Activated T-helper 2 cell treated with anti-CD3 and anti-CD28 coated beads, Interferon-gamma antibody, Interleukin-2, Interleukin-4, amounts not matched to agents 10 μg/mL and 5 μg/mL and 100 μg/mL, durations not matched to agents 14 hours and 24 hours and 36 hours (primary cell): ENCODE results near the gene RNF223. TPM values are rescaled to one million over a fixed set of nuclear protein-coding genes. Genes with fewer than 3 reads are reported as not detected.
"Not testable (repeated sequence)": the region's sequence is repeated elsewhere in the genome, so short reads cannot be mapped to it uniquely, and the experiment has no call there.

Experiments used
- DNase-seq: peaks from one replicate; pipeline ENCODE4 v3.0.0; 2021; ENCODE audit warnings: low spot score
- H3K27ac Mint-ChIP-seq: one replicate; pipeline ENCODE4 v1.8.0; 2021; ENCODE audit warnings: mixed read lengths
- H3K27me3 Mint-ChIP-seq: one replicate; pipeline ENCODE4 v1.8.0; 2021; ENCODE audit warnings: low read depth, mixed read lengths
- H3K36me3 Mint-ChIP-seq: one replicate; pipeline ENCODE4 v1.8.0; 2021; ENCODE audit warnings: low read depth, mixed read lengths
- H3K4me1 Mint-ChIP-seq: one replicate; pipeline ENCODE4 v1.8.0; 2021; ENCODE audit warnings: low read depth, mixed read lengths
- H3K4me3 Mint-ChIP-seq: one replicate; pipeline ENCODE4 v1.8.0; 2021; ENCODE audit warnings: low read depth, mild to moderate bottlenecking, moderate library complexity, mixed read lengths
- H3K9me3 Mint-ChIP-seq: one replicate; pipeline ENCODE4 v1.8.0; 2021; ENCODE audit warnings: mixed read lengths
- intact Hi-C: fragments of 100-400 bp; cut with micrococcal nuclease; formaldehyde crosslinking; loops from one replicate; pipeline ENCODE4 v1.15.1; 2023
- total RNA-seq: library from RNA; stranded (reverse); gene quantifications from 2 replicates; pipeline ENCODE4 v1.2.3, GENCODE V29; 2022

Gene RNF223
- total RNA-seq, 1 donor from 2014 or later, result not detected

- H3K27me3 Mint-ChIP-seq, result peaks cover 29% of the 10 kb centered on the region
- DNase-seq, result no peak
Observed at GRCh38 chr1:1034439-1034781, 39.7 kb downstream of the RNF223 start.

GRCh38 chr1:1033731-1034438 lies 40.2 kb downstream of the RNF223 start:
- Mint-ChIP-seq H3K4me3 (peak overlapping the region; percentile 54), H3K9me3 (no peaks in the 10 kb centered on the region), H3K27ac (no peak overlapping the region), H3K36me3 (no peaks in the 10 kb centered on the region), H3K4me1 (peaks cover 10% of the 10 kb centered on the region), H3K27me3 (peaks cover 25% of the 10 kb centered on the region)
- DNase-seq, result no peak
- intact Hi-C loops, result loop anchor here (1.0 to 5.0 kb wide), 3 partner anchors 25 to 258 kb away; no protein-coding TSS in a partner anchor

More at GRCh38 chr1:1034439-1034781, 39.7 kb downstream of the RNF223 start:
- H3K4me1 Mint-ChIP-seq, result peaks cover 12% of the 10 kb centered on the region
- H3K27ac Mint-ChIP-seq, result no peak overlapping the region
- H3K36me3 Mint-ChIP-seq, result no peaks in the 10 kb centered on the region
- H3K9me3 Mint-ChIP-seq, result no peaks in the 10 kb centered on the region
- peak overlapping the region; percentile 54 for H3K4me3 Mint-ChIP-seq
- intact Hi-C loops, result loop anchor here (5.0 kb wide), 1 partner anchor 258 kb away; no protein-coding TSS in a partner anchor

- intact Hi-C loops, result loop anchor here (1.0 to 5.0 kb wide), 3 partner anchors 26 to 259 kb away; no protein-coding TSS in a partner anchor
- Mint-ChIP-seq H3K27me3 (peaks cover 18% of the 10 kb centered on the region), H3K4me3 (peak overlapping the region; percentile 39), H3K36me3 (no peaks in the 10 kb centered on the region), H3K9me3 (no peaks in the 10 kb centered on the region), H3K27ac (no peak overlapping the region), H3K4me1 (peaks cover 4% of the 10 kb centered on the region)
- peak; percentile 78 for DNase-seq
Observed at GRCh38 chr1:1033009-1033587, 41.0 kb downstream of the RNF223 start.

- Mint-ChIP-seq H3K4me3 (peak overlapping the region; percentile 20), H3K4me1 (peaks cover 4% of the 10 kb centered on the region), H3K36me3 (no peaks in the 10 kb centered on the region), H3K9me3 (no peaks in the 10 kb centered on the region), H3K27me3 (peaks cover 18% of the 10 kb centered on the region), H3K27ac (no peak overlapping the region)
- DNase-seq, result no peak
- intact Hi-C loops, result loop anchor here (2.0 to 5.0 kb wide), 2 partner anchors 26 to 260 kb away; no protein-coding TSS in a partner anchor
Observed at GRCh38 chr1:1032424-1032823, 41.7 kb downstream of the RNF223 start.

GRCh38 chr1:1031659-1032235 lies 42.4 kb downstream of the RNF223 start:
- Mint-ChIP-seq H3K4me3 (peak overlapping the region; percentile 20), H3K27me3 (peaks cover 18% of the 10 kb centered on the region), H3K9me3 (no peaks in the 10 kb centered on the region), H3K36me3 (no peaks in the 10 kb centered on the region), H3K27ac (no peak overlapping the region), H3K4me1 (peaks cover 4% of the 10 kb centered on the region)
- intact Hi-C loops, result loop anchor here (2.0 to 5.0 kb wide), 2 partner anchors 27 to 261 kb away; no protein-coding TSS in a partner anchor
- DNase-seq, result no peak

- intact Hi-C loops, result loop anchor here (5.0 kb wide), 1 partner anchor 261 kb away; no protein-coding TSS in a partner anchor
- not testable (repeated sequence) for H3K9me3 Mint-ChIP-seq, H3K4me1 Mint-ChIP-seq, DNase-seq, H3K27ac Mint-ChIP-seq, H3K4me3 Mint-ChIP-seq, H3K36me3 Mint-ChIP-seq
- peaks cover 16% of the 10 kb centered on the region for H3K27me3 Mint-ChIP-seq
Observed at GRCh38 chr1:1030867-1031658, 43.0 kb downstream of the RNF223 start.

GRCh38 chr1:1027791-1028190 lies 46.3 kb downstream of the RNF223 start:
- intact Hi-C loops, result no loop called here
- DNase-seq, result no peak
- H3K27me3 Mint-ChIP-seq, result peaks cover 11% of the 10 kb centered on the region
- H3K36me3 Mint-ChIP-seq, result no peaks in the 10 kb centered on the region
- H3K27ac Mint-ChIP-seq, result no peak overlapping the region
- no peak overlapping the region for H3K4me3 Mint-ChIP-seq
- H3K9me3 Mint-ChIP-seq, result no peaks in the 10 kb centered on the region
- peaks cover 4% of the 10 kb centered on the region for H3K4me1 Mint-ChIP-seq

GRCh38 chr1:1026599-1027413 lies 47.3 kb downstream of the RNF223 start:
- DNase-seq, result no peak
- H3K4me3 Mint-ChIP-seq, result no peak overlapping the region
- intact Hi-C loops, result no loop called here
- H3K27me3 Mint-ChIP-seq, result peaks cover 14% of the 10 kb centered on the region
- no peaks in the 10 kb centered on the region for H3K4me1 Mint-ChIP-seq
- no peaks in the 10 kb centered on the region for H3K9me3 Mint-ChIP-seq
- no peak overlapping the region for H3K27ac Mint-ChIP-seq
- no peaks in the 10 kb centered on the region for H3K36me3 Mint-ChIP-seq

GRCh38 chr1:1025730-1026129 lies 48.4 kb downstream of the RNF223 start:
- Mint-ChIP-seq H3K36me3 (no peaks in the 10 kb centered on the region), H3K4me1 (no peaks in the 10 kb centered on the region), H3K27me3 (peaks cover 17% of the 10 kb centered on the region), H3K4me3 (no peak overlapping the region), H3K9me3 (no peaks in the 10 kb centered on the region), H3K27ac (no peak overlapping the region)
- no peak for DNase-seq
- intact Hi-C loops, result no loop called here

- Mint-ChIP-seq H3K4me1 (no peaks in the 10 kb centered on the region), H3K27me3 (peaks cover 17% of the 10 kb centered on the region), H3K36me3 (no peaks in the 10 kb centered on the region), H3K9me3 (no peaks in the 10 kb centered on the region), H3K4me3 (no peak overlapping the region), H3K27ac (no peak overlapping the region)
- intact Hi-C loops, result loop anchor here (5.0 kb wide), 1 partner anchor 37 kb away; no protein-coding TSS in a partner anchor
- no peak for DNase-seq
Observed at GRCh38 chr1:1024771-1025699, 49.1 kb downstream of the RNF223 start.

GRCh38 chr1:1024149-1024770 lies 49.8 kb downstream of the RNF223 start:
- Mint-ChIP-seq H3K9me3 (no peaks in the 10 kb centered on the region), H3K36me3 (no peaks in the 10 kb centered on the region), H3K27me3 (peaks cover 17% of the 10 kb centered on the region), H3K27ac (no peak overlapping the region), H3K4me1 (no peaks in the 10 kb centered on the region), H3K4me3 (no peak overlapping the region)
- DNase-seq, result no peak
- intact Hi-C loops, result loop anchor here (5.0 kb wide), 1 partner anchor 38 kb away; no protein-coding TSS in a partner anchor
